H1 (cell line): ENCODE results near the gene EED. TPM values are rescaled to one million over a fixed set of nuclear protein-coding genes. Genes with fewer than 3 reads are reported as not detected.

Source experiments
- HDAC2 ChIP-seq, 2 experiments: fragments of 300-600 bp in 1 of 2; sonication (generic) in 1 of 2; IDR thresholded peaks; 2 replicates each; pipeline ENCODE4 v1.6.1; 2011 to 2012; ENCODE audit warnings: low read depth in 2 of 2, low read length in 2 of 2, mild to moderate bottlenecking in 2 of 2, moderate library complexity in 2 of 2, borderline replicate concordance in 1 of 2, inconsistent platforms in 1 of 2
- PHF8 ChIP-seq: fragments of 200-600 bp; sonication (generic); conservative IDR thresholded peaks from 2 replicates; pipeline ENCODE4 v1.7.1; 2012; ENCODE audit warnings: low read depth, mild to moderate bottlenecking, inconsistent platforms, low read length, moderate library complexity
- POLR2AphosphoS5 ChIP-seq: IDR thresholded peaks from 2 replicates; pipeline ENCODE4 v1.6.1; 2011; ENCODE audit warnings: low read depth, low read length
- SUZ12 ChIP-seq: fragments of 200-600 bp; sonication (generic); IDR thresholded peaks from 2 replicates; pipeline ENCODE4 v1.6.1; 2012; ENCODE audit warnings: mild to moderate bottlenecking, inconsistent platforms, low read length, moderate library complexity, mixed read lengths
- TAF1 ChIP-seq: IDR thresholded peaks from 2 replicates; pipeline ENCODE4 v1.6.1; 2011; ENCODE audit warnings: mild to moderate bottlenecking, low read depth, low read length
- TBP ChIP-seq: IDR thresholded peaks from 2 replicates; pipeline ENCODE4 v1.6.1; 2011; ENCODE audit warnings: low read depth, low read length, improper control_type of control experiment
- polyA plus RNA-seq, 7 experiments: library from polyadenylated mRNA; depleted of rRNA in 3 of 7; stranded (reverse) in 5 of 7; unstranded in 2 of 7; fragments of >200 nt in 5 of 7; fragments of 200-250 nt in 2 of 7; gene quantifications; 1 replicate in 5 of 7; 2 replicates in 1 of 7; 4 replicates in 1 of 7; pipeline versions ENCODE4 v1.2.1 to v1.2.3, GENCODE V29; 2011 to 2013; ENCODE audit warnings: missing spikeins in 2 of 7, mixed read lengths in 2 of 7
- total RNA-seq: library from RNA; stranded (reverse); fragmentation: NEBNext Ultra II Directional; extraction: Animal tissue kit (Norgen Biotek cat#: 25700); gene quantifications from 2 replicates; pipeline ENCODE4 v1.2.1, GENCODE V29; 2021
- TF ChIP-seq, protein P1 (sequence below): fragments of 300-600 bp; sonication (generic); IDR thresholded peaks from 2 replicates; pipeline ENCODE4 v1.7.1; 2012; ENCODE audit warnings: low read length, moderate library complexity, mild to moderate bottlenecking, inconsistent platforms; ENCODE audit not compliant: insufficient replicate concordance
- TF ChIP-seq, protein P2 (sequence below): IDR thresholded peaks from 2 replicates; pipeline ENCODE4 v1.6.1; 2012; ENCODE audit warnings: inconsistent platforms

EED gene
- total and polyA plus RNA-seq, 2 of the 8 experiments (the other 6 are each of a cell fraction or from before 2014, with no cell fraction given): 12.6 to 26.9 TPM

DNA sequence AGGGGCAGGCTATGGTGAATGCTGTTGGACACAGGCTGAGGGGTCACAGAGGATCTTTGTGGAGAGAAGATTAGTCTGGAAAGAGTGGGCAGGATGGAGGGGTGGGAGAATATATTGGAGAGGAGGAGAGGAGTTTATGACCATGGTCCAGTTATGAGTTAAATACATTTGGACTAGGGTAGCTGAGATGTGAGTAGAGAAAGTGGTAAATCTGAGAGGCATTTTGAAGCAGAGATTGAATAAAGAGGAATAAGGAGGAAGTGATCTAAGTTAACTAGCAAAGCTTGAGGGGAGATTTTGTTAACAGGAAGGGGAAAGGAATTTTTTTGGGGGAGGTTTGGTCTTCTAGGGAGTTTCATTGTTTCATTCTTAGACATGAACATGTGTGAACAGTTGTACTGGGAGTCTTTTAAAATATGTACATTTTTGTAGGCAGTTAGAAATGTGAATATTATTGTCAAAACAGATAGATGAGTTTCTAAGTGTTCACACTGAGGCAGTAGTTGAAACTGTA lies 43.1 kb upstream of the EED start (continued):
- TF ChIP-seq, protein P1, sequence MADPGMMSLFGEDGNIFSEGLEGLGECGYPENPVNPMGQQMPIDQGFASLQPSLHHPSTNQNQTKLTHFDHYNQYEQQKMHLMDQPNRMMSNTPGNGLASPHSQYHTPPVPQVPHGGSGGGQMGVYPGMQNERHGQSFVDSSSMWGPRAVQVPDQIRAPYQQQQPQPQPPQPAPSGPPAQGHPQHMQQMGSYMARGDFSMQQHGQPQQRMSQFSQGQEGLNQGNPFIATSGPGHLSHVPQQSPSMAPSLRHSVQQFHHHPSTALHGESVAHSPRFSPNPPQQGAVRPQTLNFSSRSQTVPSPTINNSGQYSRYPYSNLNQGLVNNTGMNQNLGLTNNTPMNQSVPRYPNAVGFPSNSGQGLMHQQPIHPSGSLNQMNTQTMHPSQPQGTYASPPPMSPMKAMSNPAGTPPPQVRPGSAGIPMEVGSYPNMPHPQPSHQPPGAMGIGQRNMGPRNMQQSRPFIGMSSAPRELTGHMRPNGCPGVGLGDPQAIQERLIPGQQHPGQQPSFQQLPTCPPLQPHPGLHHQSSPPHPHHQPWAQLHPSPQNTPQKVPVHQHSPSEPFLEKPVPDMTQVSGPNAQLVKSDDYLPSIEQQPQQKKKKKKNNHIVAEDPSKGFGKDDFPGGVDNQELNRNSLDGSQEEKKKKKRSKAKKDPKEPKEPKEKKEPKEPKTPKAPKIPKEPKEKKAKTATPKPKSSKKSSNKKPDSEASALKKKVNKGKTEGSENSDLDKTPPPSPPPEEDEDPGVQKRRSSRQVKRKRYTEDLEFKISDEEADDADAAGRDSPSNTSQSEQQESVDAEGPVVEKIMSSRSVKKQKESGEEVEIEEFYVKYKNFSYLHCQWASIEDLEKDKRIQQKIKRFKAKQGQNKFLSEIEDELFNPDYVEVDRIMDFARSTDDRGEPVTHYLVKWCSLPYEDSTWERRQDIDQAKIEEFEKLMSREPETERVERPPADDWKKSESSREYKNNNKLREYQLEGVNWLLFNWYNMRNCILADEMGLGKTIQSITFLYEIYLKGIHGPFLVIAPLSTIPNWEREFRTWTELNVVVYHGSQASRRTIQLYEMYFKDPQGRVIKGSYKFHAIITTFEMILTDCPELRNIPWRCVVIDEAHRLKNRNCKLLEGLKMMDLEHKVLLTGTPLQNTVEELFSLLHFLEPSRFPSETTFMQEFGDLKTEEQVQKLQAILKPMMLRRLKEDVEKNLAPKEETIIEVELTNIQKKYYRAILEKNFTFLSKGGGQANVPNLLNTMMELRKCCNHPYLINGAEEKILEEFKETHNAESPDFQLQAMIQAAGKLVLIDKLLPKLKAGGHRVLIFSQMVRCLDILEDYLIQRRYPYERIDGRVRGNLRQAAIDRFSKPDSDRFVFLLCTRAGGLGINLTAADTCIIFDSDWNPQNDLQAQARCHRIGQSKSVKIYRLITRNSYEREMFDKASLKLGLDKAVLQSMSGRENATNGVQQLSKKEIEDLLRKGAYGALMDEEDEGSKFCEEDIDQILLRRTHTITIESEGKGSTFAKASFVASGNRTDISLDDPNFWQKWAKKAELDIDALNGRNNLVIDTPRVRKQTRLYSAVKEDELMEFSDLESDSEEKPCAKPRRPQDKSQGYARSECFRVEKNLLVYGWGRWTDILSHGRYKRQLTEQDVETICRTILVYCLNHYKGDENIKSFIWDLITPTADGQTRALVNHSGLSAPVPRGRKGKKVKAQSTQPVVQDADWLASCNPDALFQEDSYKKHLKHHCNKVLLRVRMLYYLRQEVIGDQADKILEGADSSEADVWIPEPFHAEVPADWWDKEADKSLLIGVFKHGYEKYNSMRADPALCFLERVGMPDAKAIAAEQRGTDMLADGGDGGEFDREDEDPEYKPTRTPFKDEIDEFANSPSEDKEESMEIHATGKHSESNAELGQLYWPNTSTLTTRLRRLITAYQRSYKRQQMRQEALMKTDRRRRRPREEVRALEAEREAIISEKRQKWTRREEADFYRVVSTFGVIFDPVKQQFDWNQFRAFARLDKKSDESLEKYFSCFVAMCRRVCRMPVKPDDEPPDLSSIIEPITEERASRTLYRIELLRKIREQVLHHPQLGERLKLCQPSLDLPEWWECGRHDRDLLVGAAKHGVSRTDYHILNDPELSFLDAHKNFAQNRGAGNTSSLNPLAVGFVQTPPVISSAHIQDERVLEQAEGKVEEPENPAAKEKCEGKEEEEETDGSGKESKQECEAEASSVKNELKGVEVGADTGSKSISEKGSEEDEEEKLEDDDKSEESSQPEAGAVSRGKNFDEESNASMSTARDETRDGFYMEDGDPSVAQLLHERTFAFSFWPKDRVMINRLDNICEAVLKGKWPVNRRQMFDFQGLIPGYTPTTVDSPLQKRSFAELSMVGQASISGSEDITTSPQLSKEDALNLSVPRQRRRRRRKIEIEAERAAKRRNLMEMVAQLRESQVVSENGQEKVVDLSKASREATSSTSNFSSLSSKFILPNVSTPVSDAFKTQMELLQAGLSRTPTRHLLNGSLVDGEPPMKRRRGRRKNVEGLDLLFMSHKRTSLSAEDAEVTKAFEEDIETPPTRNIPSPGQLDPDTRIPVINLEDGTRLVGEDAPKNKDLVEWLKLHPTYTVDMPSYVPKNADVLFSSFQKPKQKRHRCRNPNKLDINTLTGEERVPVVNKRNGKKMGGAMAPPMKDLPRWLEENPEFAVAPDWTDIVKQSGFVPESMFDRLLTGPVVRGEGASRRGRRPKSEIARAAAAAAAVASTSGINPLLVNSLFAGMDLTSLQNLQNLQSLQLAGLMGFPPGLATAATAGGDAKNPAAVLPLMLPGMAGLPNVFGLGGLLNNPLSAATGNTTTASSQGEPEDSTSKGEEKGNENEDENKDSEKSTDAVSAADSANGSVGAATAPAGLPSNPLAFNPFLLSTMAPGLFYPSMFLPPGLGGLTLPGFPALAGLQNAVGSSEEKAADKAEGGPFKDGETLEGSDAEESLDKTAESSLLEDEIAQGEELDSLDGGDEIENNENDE: no peak
- TF ChIP-seq, protein P2, sequence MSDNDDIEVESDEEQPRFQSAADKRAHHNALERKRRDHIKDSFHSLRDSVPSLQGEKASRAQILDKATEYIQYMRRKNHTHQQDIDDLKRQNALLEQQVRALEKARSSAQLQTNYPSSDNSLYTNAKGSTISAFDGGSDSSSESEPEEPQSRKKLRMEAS: no peak
- no peak for TF ChIP-seq TBP
- TF ChIP-seq SUZ12: no peak
- TF ChIP-seq POLR2AphosphoS5: no peak
- no peak for TF ChIP-seq TAF1
- TF ChIP-seq PHF8: no peak
- TF ChIP-seq HDAC2 (IDR thresholded peaks at IDR 0.05; ENCODE audit: borderline replicate concordance in 1 of 2, low read depth in 2 of 2, low read length in 2 of 2): no peak
